Measurements from ENCODE around the gene INSRR.

The INSRR gene

DNA sequence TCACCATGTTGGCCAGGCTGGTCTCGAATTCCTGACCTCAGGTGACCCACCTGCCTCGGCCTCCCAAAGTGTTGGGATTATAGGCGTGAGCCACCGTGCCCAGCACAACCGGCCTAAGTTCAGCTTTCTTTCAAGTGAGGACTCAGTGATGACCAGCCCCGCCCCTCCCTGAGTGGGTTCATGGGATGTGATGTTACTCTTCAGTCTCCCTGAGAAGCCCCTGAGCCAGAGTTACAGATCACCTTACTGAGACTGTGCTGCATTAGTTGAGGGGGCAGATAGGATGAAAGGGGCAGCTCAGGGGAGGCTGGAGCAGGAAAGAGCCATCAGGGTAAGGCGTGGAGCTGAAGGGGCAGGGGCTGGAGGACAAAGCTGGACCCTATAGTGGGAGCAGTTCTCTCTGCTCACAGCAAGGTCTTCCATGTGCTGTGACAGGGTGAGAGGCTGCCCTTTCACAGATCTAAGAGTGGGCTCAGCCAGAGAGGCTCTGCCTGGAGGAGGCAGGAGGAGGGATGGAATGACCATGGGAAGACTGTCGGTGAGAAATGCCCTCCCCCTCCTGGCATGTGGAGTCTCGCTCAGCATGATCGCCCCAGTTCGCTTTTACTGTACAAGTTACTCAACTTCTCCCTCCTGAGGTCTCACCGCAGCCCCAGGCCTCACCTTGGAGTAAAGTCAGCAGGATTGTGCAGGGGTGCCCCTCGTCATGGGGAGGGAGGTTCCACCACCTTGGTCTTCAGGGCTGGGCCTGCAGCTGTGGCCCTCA lies 55.6 kb downstream of the INSRR start:
- DNase-seq = peak; percentile 35

DNA sequence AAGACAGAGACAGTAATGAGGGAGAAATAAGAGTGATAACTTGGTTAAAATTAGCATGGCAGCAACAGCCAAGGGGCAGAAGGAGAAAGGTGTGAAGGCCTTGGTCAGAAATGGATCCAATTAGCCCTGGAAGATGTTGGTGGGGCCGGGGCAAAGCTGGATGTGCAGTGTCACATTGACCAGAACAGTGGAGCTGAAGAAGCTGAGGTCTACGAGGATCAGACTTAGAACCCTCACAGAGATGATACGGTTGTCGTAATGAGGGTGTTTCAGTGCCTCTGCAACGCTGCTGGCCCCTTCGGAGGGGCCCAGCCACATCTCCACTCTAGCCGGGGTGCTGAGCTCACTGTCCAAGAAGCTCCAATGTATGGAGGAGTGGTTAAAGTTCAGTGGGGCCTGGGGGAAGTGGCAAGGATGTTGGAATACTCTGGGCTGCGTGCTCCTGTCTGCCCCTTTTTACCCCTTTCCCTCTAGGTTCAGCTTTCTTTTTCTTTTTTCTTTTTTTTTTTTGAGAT lies 56.4 kb downstream of the INSRR start:
- no peak for DNase-seq

DNA sequence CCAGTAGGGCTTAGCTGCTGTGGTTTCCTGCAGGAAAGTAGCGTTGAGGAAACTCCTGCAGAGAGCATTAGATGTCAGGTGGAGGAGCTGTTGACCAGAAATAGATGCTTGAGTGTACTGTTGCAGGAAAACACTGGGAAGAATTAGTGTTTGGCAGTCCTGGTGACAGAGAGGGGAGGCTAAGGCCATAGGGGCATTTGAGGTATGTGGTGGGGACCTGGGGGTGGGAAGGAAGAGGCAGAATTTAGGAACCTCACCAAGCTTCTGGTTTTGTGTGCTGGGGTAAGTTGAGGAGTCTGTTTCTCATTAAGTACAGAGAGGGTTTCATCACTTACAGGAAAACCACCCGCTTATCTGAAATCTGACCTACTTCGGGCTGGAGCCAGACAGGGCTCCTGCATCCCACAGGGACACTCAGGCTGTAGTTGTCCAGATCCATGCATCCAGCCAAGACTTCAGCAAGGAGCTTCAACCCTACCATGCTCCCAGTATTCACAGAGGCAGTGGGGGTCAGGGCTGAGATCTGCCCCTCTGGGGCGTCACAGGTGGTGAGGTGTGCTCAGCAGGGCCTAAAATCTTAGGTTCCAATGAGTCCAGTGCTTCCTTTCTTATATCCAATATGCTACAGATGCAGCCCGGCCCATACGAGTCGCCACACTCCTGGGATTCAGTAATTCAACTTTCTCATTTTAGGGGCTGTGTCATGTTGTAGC lies 57.4 kb downstream of the INSRR start:
- no peak for DNase-seq

DNA sequence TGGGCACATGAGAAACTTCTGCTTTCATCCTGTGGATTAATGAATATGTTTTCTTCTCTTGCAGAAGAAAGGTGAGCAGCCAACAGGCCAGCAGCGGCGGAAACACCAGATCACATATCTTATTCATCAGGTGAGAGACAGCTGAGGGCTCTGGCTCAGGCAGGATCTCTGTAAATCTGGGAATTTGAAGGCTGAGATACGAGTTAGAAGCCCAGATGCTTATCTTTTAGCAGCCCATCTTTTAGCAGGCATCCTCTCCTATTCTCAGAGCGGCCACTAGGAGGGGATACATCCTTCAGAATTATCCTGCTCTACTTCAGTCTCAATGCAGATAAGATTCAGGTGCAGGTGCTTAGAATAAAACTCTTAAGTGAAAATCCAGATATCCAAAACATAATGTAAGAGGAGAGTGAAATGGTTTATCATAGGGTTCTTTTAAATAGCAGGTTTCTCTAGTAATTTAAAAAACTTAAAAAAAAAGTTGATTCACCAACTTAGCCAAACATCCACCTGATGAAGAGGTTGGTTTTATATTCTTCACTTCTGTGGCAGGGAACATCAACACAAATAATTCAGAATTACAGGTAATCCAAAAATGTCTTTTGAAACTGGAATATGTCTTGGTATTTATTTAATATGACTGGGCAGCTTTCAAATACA lies 61.6 kb downstream of the INSRR start:
- DNase-seq = peak; percentile 65

DNA sequence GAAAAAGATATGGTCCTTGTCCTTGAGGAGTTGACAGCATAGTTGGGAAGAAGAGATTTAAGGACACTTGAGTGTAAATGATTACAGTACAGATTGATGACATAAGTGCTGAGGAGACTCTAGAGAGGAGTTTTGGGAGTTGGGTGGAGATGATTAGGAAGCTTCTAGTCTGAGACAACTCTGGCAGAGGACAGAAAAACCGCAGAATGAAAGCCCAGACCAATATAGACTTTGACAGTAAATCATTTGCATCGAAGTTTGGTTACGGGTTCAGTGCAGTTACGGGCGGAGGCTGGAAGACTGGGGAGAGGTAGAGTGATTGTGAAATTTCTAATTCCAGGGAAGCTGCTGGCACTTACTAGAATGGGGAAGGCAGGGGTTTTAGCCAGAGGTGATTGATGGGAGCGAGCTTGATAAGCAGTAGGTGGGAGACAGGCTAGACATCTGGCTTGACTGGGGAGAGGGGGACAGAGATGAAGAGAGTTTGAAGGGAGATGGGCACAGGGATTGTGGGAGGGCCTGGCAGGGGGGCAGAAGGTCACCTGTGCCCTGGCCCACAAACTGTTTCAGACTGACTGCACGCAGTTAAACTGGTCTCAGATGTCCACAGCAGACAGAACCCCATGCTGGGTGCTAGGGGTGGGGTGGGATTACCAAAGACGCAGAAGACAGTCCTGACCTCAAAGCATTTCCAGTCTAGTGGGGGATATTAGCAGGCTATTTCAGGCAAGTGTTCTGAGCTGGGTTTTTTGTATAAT lies 62.4 kb downstream of the INSRR start:
- no peak for DNase-seq

DNA sequence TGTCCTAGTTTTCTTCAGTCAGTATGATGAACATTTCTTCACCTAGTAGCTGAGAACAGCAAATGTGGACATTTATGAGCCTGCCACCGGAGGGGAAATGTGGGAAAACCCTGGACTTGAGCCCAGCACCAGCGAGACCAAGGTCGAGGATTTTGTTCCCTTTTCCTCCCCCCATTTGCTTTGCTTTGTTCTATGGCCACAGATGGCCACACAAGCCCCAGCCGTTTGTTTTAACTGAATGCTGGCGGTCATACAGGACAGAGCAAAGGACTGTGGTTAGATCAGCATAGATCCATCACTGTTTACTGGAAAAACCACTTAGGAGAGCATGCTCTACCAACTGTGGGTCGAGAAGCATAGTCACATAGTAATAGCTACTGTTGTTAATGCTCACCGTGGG lies 63.1 kb downstream of the INSRR start:
- no peak for DNase-seq

DNA sequence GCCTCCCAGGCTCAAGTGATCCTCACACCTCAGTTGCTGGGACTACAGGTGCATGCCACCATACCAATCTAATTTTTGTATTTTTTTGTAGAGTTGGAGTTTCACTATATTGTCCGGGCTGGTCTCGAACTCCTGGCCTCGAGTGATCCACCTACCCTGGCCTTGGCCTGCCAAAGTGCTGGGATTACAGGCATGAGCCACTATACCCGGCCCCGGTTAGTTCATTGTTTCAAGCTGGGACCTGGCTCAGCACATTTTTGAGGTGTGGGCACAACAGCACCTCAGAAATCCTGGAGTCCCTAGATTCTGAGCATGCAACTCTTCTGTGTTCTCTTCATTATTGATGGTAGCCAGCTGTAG lies 63.6 kb downstream of the INSRR start:
- DNase-seq = no peak

DNA sequence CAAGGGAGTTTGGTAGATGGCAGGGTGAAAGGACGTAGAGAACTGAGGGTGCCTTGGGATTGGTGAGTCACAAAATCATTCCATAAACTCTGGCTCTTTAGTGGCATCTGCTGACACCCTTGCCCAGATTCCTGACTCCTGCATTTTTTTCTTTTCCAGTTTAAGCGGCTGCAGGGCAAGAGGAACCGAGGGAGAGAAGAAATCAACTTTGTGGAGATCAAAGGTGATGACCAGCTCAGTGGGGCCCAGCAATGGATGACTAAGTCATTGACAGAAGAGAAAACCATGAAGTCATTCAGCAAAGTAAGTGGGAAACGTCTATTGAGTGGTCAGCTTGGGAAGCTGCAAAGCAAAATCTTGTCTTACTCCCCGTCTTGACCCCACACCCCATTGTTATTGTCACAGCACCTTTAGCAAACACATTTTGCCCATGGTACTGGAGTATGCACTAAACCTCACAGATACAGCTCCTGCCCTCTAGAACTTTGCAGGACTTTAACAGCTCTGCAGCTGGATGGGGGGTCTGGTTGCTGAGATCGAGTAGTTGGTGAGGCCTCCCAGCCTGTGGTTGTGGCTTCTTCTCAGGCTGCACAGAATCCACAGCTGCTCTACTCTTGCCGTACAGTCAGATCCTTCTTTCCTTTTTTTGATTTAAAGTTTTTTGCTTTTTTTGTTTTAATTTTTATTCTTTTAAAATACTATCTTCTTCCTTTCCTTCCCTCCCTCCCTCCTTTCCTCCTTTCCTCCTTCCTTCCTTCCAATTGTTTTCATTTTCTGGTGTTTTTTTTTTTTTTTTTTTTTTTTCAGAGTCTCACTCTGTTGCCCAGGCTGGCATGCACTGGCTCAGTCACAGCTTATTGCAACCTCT lies 64.2 kb downstream of the INSRR start:
- no peak for DNase-seq
